Neuronal stem cell (in vitro differentiated cells): ENCODE results near the gene UGT2B7.

Experiments used
- DNase-seq: peaks from one replicate; pipeline ENCODE4 v3.0.0-alpha.2; 2013; ENCODE audit warnings: low spot score
- H2AFZ ChIP-seq: one replicate; pipeline ENCODE4 v1.6.1; 2013; ENCODE audit warnings: mild to moderate bottlenecking, low read length, inconsistent platforms
- H2AK5ac ChIP-seq: 2 replicates; pipeline ENCODE4 v1.6.1; 2013; ENCODE audit warnings: low read depth, mild to moderate bottlenecking, inconsistent platforms, low read length, moderate library complexity, mixed read lengths
- H2BK120ac ChIP-seq: 2 replicates; pipeline ENCODE4 v1.6.1; 2013; ENCODE audit warnings: low read depth, mild to moderate bottlenecking, inconsistent platforms, low read length, moderate library complexity, mixed read lengths
- H2BK12ac ChIP-seq: one replicate; pipeline ENCODE4 v1.6.1; 2013; ENCODE audit warnings: low read length, inconsistent platforms
- H2BK15ac ChIP-seq: 2 replicates; pipeline ENCODE4 v1.6.1; 2013; ENCODE audit warnings: mild to moderate bottlenecking, low read length, inconsistent platforms, mixed read lengths
- H2BK5ac ChIP-seq: one replicate; pipeline ENCODE4 v1.6.1; 2013; ENCODE audit warnings: inconsistent platforms, mild to moderate bottlenecking, low read length, moderate library complexity
- H3K14ac ChIP-seq: one replicate; pipeline ENCODE4 v1.6.1; 2013; ENCODE audit warnings: low read length, inconsistent platforms
- H3K18ac ChIP-seq: 2 replicates; pipeline ENCODE4 v1.6.1; 2013; ENCODE audit warnings: low read length, inconsistent platforms
- H3K23ac ChIP-seq: 2 replicates; pipeline ENCODE4 v1.6.1; 2013; ENCODE audit warnings: low read depth, mild to moderate bottlenecking, mixed read lengths, low read length, inconsistent platforms; ENCODE audit not compliant: poor library complexity
- H3K27ac ChIP-seq: replicated peaks from 3 replicates; pipeline ENCODE4 v1.5.1; 2013; ENCODE audit warnings: low read length, inconsistent platforms
- H3K27me3 ChIP-seq, 3 experiments: 2 replicates each; pipeline ENCODE4 v1.6.1; 2013; ENCODE audit warnings: low read length in 3 of 3, mild to moderate bottlenecking in 2 of 3, inconsistent platforms in 1 of 3, low read depth in 1 of 3, mixed read lengths in 1 of 3, moderate library complexity in 1 of 3; ENCODE audit not compliant: control insufficient read depth in 3 of 3, insufficient read depth in 3 of 3
- H3K36me3 ChIP-seq, 2 donors: replicated peaks in 1 of 2; 2 replicates each; pipeline ENCODE4 v1.6.1; 2013; ENCODE audit warnings: low read length in 2 of 2; ENCODE audit not compliant: control insufficient read depth in 2 of 2, insufficient read depth in 2 of 2
- H3K4ac ChIP-seq: 2 replicates; pipeline ENCODE4 v1.6.1; 2013; ENCODE audit warnings: inconsistent platforms, mild to moderate bottlenecking, low read length, moderate library complexity
- H3K4me1 ChIP-seq, 2 donors: 1 replicate in 1 of 2; 2 replicates in 1 of 2; pipeline ENCODE4 v1.6.1; 2013; ENCODE audit warnings: low read length in 2 of 2, low read depth in 1 of 2; ENCODE audit not compliant: control insufficient read depth in 2 of 2, insufficient read depth in 1 of 2
- H3K4me2 ChIP-seq: one replicate; pipeline ENCODE4 v1.6.1; 2013; ENCODE audit warnings: mild to moderate bottlenecking, low read length, inconsistent platforms; ENCODE audit not compliant: insufficient read depth, poor library complexity, severe bottlenecking
- H3K4me3 ChIP-seq, 2 donors: 2 replicates each; pipeline ENCODE4 v1.5.1; 2013; ENCODE audit warnings: low read length in 2 of 2, mild to moderate bottlenecking in 2 of 2, inconsistent platforms in 1 of 2, moderate library complexity in 1 of 2
- H3K79me1 ChIP-seq: one replicate; pipeline ENCODE4 v1.6.1; 2013; ENCODE audit warnings: low read depth, mild to moderate bottlenecking, inconsistent platforms, low read length, moderate library complexity
- H3K9ac ChIP-seq: one replicate; pipeline ENCODE4 v1.6.1; 2013; ENCODE audit warnings: mild to moderate bottlenecking, low read depth, low read length, inconsistent platforms; ENCODE audit not compliant: poor library complexity
- H3K9me3 ChIP-seq, 2 donors: replicated peaks in 1 of 2; 2 replicates each; pipeline versions ENCODE3 to v1.6.1; 2013; ENCODE audit warnings: low read length in 2 of 2, mild to moderate bottlenecking in 2 of 2, inconsistent platforms in 1 of 2, low read depth in 1 of 2, mixed read lengths in 1 of 2, moderate library complexity in 1 of 2; ENCODE audit not compliant: control insufficient read depth in 2 of 2, insufficient read depth in 1 of 2
- H4K8ac ChIP-seq: one replicate; pipeline ENCODE4 v1.6.1; 2013; ENCODE audit warnings: low read depth, mild to moderate bottlenecking, inconsistent platforms, low read length, moderate library complexity
- H4K91ac ChIP-seq: one replicate; pipeline ENCODE4 v1.6.1; 2013; ENCODE audit warnings: low read length, low read depth, mild to moderate bottlenecking, inconsistent platforms; ENCODE audit not compliant: poor library complexity
- WGBS, 2 donors: extraction: QIAGEN DNeasy Blood & Tissue Kit; methylation state at CpG; one replicate each; pipeline ENCODE4 v1.1.7; 2013; ENCODE audit warnings: missing lambda C conversion rate in 2 of 2, mixed read lengths in 1 of 2; ENCODE audit not compliant: insufficient read length in 2 of 2, insufficient replicate concordance in 1 of 2; ENCODE audit errors: extremely low coverage in 2 of 2; 5-methylcytosine and 5-hydroxymethylcytosine counted together

Gene UGT2B7

GRCh38 chr4:69070590-69070989, 25.7 kb upstream of the UGT2B7 start:
- H2BK12ac ChIP-seq, result no peak overlapping the region
- no peak overlapping the region for H2AK5ac ChIP-seq
- no peaks in the 10 kb centered on the region for H3K9me3 ChIP-seq
- no peak overlapping the region for H4K91ac ChIP-seq
- no peak overlapping the region for H3K4ac ChIP-seq
- no peak overlapping the region for H2AFZ ChIP-seq
- no peaks in the 10 kb centered on the region for H3K4me1 ChIP-seq
- no peak overlapping the region for H3K4me3 ChIP-seq
- H3K18ac ChIP-seq, result no peak overlapping the region
- no peak overlapping the region for H3K4me2 ChIP-seq
- no peak overlapping the region for H2BK120ac ChIP-seq
- H3K79me1 ChIP-seq, result no peaks in the 10 kb centered on the region
- H3K14ac ChIP-seq, result no peak overlapping the region
- no peak overlapping the region for H4K8ac ChIP-seq
- H3K9ac ChIP-seq, result no peak overlapping the region
- H3K27ac ChIP-seq, result no peak overlapping the region
- H3K36me3 ChIP-seq, result no peaks in the 10 kb centered on the region
- no peak for DNase-seq
- H2BK5ac ChIP-seq, result no peak overlapping the region
- H2BK15ac ChIP-seq, result no peak overlapping the region
- no CpG with 5 or more reads among the region's 2 CpGs for WGBS, 2 donors
- no peaks in the 10 kb centered on the region for H3K27me3 ChIP-seq
- no peak overlapping the region for H3K23ac ChIP-seq

GRCh38 chr4:69071286-69071685, 25.0 kb upstream of the UGT2B7 start:
- H3K79me1 ChIP-seq, result no peaks in the 10 kb centered on the region
- no CpG with 5 or more reads among the region's 1 CpG for WGBS, 2 donors

GRCh38 chr4:69073375-69073774, 22.9 kb upstream of the UGT2B7 start:
- no peak overlapping the region for H2BK5ac ChIP-seq
- no peak overlapping the region for H3K4ac ChIP-seq
- H3K9me3 ChIP-seq, result no peaks in the 10 kb centered on the region
- no peak overlapping the region for H3K18ac ChIP-seq
- no peak overlapping the region for H2AFZ ChIP-seq
- no peak overlapping the region for H2BK12ac ChIP-seq
- no CpG with 5 or more reads among the region's 1 CpG for WGBS, 2 donors
- H3K36me3 ChIP-seq, result no peaks in the 10 kb centered on the region
- H3K27me3 ChIP-seq, result no peaks in the 10 kb centered on the region
- H2AK5ac ChIP-seq, result no peak overlapping the region
- H3K4me3 ChIP-seq, result no peak overlapping the region
- H3K4me1 ChIP-seq, result no peaks in the 10 kb centered on the region
- no peak overlapping the region for H4K91ac ChIP-seq
- no peak overlapping the region for H3K27ac ChIP-seq
- DNase-seq, result no peak
- no peak overlapping the region for H3K23ac ChIP-seq
- no peak overlapping the region for H3K14ac ChIP-seq
- H3K9ac ChIP-seq, result no peak overlapping the region
- no peak overlapping the region for H2BK15ac ChIP-seq
- no peak overlapping the region for H3K4me2 ChIP-seq
- H3K79me1 ChIP-seq, result no peaks in the 10 kb centered on the region
- no peak overlapping the region for H4K8ac ChIP-seq
- H2BK120ac ChIP-seq, result no peak overlapping the region

More at GRCh38 chr4:69071286-69071685, 25.0 kb upstream of the UGT2B7 start:
- H4K91ac ChIP-seq, result no peak overlapping the region
- H3K36me3 ChIP-seq, result no peaks in the 10 kb centered on the region
- no peak overlapping the region for H2BK120ac ChIP-seq
- no peak overlapping the region for H2AFZ ChIP-seq
- no peaks in the 10 kb centered on the region for H3K9me3 ChIP-seq
- H3K4ac ChIP-seq, result no peak overlapping the region
- H2BK15ac ChIP-seq, result no peak overlapping the region
- H3K9ac ChIP-seq, result no peak overlapping the region
- H3K4me1 ChIP-seq, result no peaks in the 10 kb centered on the region
- H3K27ac ChIP-seq, result no peak overlapping the region
- H3K23ac ChIP-seq, result no peak overlapping the region
- H3K18ac ChIP-seq, result no peak overlapping the region
- H2AK5ac ChIP-seq, result no peak overlapping the region
- no peak overlapping the region for H3K4me3 ChIP-seq
- no peak overlapping the region for H2BK5ac ChIP-seq
- H3K14ac ChIP-seq, result no peak overlapping the region
- DNase-seq, result no peak
- no peak overlapping the region for H2BK12ac ChIP-seq
- no peak overlapping the region for H4K8ac ChIP-seq
- H3K27me3 ChIP-seq, result no peaks in the 10 kb centered on the region
- no peak overlapping the region for H3K4me2 ChIP-seq

GRCh38 chr4:69075061-69075792, 21.0 kb upstream of the UGT2B7 start:
- Histone ChIP-seq H4K91ac (no peak overlapping the region), H3K4me2 (no peak overlapping the region), H4K8ac (no peak overlapping the region), H3K79me1 (no peaks in the 10 kb centered on the region), H3K9me3 (no peaks in the 10 kb centered on the region), H3K27me3 (no peaks in the 10 kb centered on the region), H3K14ac (no peak overlapping the region), H3K4me3 (no peak overlapping the region), H3K9ac (no peak overlapping the region), H3K4ac (no peak overlapping the region), H3K23ac (no peak overlapping the region), H3K4me1 (no peaks in the 10 kb centered on the region), H2BK5ac (no peak overlapping the region), H2BK12ac (no peak overlapping the region), H3K36me3 (no peaks in the 10 kb centered on the region), H2BK120ac (no peak overlapping the region), H2AK5ac (no peak overlapping the region), H3K18ac (no peak overlapping the region), H2BK15ac (no peak overlapping the region), H2AFZ (no peak overlapping the region), H3K27ac (no peak overlapping the region)
- DNase-seq, result no peak
- no CpG with 5 or more reads among the region's 4 CpGs for WGBS, 2 donors
